NCI-H146 treated with DMSO at 0.1 percent for 48 hours (cell line): ENCODE data around the gene CMKLR1.

Experiments
- DNase-seq: peaks from one replicate; lab custom pipeline; 2025; ENCODE audit not compliant: unreplicated experiment; lab: John Stamatoyannopoulos, UW

The CMKLR1 gene, protein sequence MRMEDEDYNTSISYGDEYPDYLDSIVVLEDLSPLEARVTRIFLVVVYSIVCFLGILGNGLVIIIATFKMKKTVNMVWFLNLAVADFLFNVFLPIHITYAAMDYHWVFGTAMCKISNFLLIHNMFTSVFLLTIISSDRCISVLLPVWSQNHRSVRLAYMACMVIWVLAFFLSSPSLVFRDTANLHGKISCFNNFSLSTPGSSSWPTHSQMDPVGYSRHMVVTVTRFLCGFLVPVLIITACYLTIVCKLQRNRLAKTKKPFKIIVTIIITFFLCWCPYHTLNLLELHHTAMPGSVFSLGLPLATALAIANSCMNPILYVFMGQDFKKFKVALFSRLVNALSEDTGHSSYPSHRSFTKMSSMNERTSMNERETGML

DNA sequence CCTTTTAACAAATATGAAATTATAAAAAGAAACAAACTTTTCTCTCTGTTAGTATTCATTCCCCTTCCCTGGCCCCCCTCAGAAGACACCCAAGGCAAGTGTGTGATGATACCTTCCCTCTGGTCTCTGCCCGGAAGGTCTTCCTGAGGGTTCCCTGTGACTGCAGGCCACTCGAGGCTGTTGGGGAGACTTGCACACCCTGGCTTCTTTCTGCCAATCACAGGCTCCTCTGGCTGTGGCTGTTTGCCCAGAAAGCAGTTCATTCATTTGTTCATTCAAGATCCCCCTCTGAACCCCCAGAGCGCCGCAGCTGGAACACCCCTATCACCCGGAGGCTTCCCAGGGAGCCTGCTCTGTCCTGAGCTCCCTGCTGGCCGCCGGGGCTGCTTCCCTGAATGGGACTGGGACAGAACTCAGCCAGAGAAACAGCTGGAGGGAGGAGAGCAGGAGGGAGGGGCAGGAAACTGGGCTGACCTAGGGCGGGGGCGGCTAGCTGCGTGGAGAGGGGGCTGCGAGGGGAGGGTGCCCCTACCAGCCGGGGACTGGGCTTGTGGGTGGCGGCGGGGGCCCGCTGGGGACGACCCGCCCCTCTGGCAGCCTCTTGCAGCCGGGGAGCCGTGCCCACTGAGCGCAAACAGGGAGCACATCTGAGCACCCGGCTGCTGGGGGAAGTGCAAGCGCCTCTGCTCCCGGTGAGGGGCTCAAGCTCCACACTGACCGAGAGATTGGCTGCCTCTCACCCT, at the start of gene CMKLR1:
Gene CMKLR1, minus strand, starts transcription at position 397 of the 743 bp plus-strand sequence. CDS start 45,720 bp downstream, outside the sequence.
- no peak for DNase-seq

DNA sequence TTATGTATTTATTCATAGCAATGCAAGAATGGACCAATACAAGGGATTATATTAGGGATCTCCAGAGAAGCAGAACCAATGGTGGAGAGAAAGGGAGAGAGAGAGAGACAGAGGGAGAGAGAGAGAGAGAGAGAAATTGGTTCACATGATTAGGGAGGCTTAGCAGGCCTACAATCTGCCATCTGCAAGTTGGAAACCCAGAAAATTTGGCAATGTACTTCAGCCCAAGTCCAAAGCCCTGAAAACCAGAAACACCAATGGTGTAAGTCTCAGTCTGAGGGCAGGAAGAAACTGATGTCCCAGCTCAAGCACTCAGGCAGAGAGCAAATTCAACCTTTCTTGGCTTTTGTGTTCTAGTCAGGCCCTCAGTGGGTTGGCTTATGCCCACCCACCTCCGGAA, 48.7 kb upstream of the CMKLR1 start:
- no peak for DNase-seq

DNA sequence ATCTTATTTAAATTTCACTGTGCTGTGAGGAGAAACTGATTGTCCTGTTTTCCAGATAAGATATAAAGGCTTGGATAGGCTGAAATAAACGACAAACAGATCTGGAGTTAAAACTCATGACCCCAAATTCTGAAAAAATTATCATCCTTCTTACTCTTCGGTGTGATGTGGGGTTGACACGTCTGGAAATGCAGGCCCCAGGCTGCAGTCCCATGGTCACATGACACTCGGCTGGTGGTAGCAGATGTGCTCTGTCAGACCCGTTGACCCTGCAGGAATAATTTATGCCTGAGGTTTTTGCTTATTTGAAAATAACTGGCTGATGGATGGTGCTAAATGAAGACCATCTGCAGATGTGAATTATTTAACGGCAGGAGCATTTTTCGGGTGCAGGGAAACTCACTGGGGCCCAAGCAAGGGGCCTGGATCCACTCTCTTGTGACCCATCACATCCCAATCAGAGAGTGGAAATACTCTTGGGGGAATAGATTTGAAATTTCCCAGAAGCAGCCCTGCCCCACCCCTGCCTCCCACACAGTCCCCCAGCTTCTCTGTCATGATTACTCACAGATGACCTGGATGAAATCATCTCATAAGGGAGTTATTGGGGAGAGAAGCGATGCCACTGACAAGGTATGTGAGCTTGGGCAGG, 47.7 kb upstream of the CMKLR1 start:
- DNase-seq: no peak

DNA sequence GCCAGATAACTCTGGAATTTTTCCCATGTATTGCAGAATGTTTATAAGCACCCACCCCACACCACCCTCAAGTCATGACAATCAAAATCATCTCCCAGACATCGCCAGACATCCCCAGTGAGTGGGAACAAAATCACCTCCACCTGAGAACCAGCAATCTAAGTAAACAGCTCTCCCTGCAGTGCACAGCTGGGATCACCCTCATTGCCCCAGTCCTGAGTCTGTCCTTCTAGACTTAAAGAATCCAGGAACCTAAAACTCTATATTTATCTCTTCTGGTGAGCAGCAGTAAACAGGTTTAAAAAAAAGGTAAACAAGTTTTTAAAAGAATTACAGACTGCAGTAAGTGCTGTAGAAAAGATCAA, 43.3 kb upstream of the CMKLR1 start:
- DNase-seq: no peak

DNA sequence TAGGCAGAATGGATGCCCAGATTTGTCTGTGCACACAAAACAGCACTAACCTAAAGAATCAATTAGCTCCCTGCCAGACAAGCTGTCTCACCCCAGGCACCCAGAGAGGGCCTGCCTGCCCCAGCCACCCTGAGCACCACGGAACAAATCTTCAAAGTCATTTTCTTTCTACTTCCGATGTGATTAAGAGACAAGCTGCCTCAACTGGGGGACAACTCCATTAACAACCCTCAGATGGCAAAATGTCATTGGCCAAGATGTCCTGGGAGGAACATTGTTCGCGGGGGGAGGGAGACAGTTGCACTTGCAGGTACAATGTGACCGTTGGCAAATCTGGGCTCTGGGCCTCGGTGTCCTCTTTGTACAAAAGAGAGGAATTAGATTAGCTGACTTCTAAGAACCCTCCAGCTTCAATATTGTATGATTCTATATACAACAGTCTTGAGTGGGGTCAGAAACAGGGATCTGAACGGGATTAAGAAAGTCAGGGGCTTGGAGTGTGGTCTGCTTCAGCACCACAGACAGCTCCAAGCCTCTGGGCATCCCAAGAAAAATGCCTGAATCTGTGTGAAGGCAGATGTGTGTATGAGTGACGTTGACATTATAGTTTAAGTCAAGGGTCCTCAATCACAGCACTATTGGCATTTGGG, 42.8 kb upstream of the CMKLR1 start:
- DNase-seq: no peak

DNA sequence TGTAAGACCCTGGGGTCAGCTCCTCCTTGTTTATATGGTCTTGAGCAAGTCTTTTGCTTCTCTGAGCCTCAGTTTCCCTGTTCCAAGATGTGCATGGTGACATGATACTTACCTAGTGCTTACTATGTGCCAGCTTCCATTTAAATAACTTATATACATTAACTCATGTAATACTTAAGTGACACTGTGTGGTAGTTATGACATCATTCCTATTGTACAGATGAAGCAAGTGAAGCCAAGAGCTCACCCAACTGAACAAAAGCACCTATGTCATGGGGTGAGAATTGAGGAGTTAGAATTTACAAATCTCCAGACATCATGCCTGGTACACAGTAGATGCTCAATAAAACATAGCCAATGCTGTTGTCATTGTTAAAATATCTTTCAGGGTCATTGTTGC, 41.3 kb upstream of the CMKLR1 start:
- DNase-seq: no peak

DNA sequence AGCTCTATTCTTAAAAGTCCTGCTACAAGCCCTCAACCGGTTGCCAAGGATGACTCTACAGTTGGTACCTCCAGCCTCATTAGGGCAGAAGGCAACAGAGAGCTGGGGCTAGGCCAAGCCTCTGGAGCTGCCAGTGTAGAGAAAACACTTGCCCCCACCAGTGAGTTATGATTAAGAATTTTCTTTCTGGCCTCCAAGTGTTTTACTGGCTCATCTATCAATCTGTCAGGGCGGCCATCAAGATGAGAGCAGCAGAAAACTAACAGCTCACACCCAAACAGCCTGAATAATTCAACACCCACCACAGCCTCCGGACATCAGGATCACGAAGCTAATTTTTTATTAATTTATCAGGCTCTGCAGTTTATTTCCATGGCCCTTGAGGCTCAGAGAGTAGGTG, 40.7 kb upstream of the CMKLR1 start:
- DNase-seq: no peak

DNA sequence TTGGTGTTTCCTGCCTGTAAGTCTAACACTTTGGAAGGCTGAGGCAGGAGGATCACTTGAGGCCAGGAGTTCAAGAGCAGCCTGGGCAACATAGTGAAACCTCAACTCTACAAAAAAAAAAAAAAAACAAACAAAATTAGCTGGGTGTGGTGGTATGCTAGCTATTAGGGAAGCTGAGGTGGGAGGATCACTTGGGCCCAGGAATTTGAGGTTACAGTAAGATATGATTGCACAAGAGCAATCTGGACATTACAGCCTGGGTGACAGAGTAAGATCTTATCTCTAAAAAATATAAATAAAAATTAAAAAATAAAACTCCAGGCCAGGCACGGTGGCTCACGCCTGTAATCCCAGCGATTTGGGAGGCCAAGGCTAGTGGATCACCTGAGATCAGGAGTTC, 39.8 kb upstream of the CMKLR1 start:
- no peak for DNase-seq

DNA sequence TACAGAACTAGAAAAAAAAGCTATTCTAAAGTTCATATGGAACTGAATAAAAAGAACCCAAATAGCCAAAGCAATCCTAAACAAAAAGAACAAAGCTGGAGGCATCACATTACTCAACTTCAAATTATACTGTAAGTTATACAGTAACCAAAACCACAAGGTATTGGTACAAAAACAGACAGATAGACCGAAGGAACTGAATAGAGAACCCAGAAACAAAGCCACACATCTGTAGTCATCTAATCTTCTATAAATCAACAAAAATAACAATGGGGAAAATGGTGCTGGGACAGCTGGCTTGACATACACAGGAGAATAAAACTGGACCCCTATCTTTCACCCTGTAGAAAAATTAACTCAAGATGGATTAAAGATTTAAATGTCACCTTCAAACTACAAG, 38.1 kb upstream of the CMKLR1 start:
- no peak for DNase-seq

DNA sequence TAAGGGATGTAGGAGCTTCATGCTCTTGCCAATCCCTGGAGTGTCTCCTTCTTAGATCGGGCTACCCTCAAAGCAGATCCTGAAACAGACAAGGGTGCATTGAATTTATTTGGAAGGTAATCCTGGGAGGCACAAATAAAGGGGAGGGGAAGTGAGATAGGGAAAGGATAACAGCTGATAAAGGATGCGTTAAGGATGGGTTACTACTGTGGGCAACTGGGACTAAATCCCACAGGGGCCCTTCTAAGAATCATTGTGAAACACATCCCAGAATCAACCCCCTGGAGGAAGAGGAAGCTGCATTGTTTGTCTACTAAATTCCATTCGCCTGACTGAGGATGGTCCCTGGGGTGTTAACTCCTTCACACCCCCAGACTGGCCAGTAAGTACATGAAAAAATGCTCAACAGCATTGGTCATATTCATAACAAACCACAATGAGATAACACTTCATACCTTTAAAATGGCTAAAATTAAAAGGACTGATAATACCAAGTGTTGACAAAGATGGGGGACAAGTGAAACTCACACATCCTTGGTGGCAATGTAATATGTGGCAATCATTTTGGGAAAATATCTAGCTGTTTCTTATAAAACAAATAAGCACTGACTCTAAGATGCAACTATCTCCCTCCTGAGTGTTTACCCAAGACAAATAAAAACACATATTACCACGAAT, 37.0 kb upstream of the CMKLR1 start:
- no peak for DNase-seq

DNA sequence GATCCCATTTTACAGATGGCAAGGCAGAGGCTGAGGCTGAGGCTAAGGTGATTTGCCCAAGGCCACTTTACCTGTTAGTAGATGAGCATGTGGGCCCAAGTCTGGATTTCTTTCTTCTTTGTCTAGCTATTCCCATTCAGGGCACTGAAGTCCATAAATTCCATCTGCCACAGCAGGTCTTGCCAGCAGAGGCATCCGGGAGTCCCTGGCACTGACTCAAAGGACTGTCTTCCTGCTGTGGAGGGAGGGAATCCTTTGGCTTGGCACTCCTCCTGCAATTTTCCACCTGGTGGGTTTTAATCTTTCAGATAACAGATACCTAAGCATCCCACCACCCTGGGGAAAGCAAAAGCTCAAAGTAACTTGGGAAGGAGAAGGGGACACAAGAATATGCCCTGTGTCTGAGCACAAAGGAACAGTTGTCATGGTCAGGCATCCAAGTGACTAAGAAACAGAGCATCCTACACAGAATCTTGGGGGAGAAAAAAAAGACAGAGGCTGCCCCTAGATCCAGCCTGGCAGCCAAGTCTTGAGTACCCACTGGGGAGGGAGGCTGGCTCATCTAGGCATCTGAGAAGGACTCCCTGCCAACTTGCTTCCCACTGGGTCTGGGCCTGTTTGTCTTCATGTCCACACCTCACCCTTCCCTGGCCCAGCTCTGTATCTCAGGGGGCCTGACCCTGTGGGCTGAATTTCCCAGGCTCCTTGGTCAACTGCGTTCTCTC, 35.6 kb upstream of the CMKLR1 start:
- DNase-seq: no peak

DNA sequence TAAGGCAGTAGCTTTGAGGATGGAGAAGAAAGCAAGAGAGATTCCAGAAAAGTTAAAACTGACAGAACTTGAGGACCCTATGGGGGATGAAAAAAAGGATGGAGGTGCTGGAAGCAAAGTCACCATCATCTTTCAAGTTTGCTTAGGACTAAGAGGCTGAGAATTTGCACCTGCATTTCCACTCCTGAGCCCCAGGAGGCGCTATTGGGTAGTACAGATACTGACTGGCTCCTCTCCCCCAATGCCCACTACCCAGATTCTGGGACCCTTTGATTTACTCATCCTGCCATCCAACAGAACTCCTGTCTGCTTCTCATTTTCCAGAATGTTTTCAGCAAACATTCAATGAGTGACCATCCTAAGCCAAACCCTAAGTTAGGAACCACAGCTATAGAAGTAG, 34.0 kb upstream of the CMKLR1 start:
- no peak for DNase-seq

DNA sequence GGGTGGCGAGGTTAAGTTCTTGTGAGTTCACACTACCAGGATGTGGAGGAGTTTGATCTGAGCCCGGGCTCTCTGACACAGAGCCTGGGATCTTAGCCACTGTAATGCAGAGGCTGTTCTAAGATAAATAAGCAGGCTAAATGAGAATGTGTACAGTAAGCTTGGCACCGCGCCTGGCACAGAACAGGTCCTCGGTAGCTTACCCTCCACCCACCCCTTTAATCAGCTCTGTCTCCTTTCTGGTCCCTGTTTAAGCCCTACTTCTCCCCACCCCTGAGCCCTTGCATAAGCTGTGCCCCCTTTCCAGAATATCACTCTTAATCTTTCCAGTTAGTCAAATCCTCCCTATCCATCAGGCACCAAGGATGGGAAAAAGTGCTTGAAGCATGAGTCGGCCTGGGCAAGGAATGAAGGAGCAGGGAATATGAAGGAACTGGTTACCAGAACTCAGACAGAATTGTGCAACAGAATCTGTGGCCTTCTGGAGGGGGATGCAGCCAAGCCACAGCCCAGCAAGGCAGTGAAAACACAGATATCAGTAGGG, 32.8 kb upstream of the CMKLR1 start:
- no peak for DNase-seq

DNA sequence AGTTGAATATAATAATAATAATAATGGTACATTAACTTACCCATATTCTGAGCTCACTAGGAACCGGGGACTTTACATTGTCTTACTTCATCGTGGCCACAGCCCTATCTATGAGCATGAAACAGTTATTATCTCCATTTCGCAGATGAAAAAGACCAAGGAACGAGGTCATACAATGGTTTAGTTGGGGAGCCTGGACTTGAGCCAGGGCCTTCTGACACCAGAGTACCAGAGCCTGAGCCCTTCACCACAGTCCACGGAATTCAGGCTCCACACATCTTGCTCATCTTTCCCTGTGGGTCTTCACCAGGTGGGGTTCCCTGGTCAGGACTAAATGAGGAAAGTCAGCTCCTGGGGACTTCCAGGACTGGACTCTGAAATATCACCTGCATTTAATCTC, 31.3 kb upstream of the CMKLR1 start:
- DNase-seq: no peak

DNA sequence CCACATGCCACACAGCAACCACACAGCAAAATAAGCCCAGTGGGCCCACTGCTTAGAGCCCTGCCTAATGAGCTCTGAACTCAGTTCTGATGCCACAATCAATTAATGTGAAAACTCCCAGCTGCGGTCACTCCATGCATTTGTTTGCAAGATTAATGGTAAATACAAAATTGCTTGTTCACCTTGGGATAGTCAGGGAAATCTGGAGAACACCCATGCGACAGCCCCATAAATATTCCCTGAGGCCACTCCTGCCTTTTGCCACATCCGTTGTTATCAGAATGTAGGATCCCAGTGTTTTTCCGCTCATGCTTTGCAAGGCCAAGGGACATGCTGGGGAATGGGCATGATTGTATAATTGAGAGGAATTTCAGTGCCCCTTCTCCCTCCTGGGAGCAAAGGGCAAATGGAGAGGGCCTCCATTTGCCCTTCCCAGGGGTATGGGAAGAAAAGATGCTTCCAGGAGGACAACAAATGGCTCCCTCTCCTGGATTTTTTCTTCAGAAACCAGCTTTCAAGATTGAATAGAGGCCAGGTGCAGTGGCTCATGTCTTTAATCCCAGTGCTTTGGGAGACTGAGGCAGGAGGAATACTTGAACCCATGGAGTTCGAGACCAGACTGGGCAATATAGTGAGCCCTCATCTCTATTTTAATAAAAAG, 30.8 kb upstream of the CMKLR1 start:
- DNase-seq: no peak

DNA sequence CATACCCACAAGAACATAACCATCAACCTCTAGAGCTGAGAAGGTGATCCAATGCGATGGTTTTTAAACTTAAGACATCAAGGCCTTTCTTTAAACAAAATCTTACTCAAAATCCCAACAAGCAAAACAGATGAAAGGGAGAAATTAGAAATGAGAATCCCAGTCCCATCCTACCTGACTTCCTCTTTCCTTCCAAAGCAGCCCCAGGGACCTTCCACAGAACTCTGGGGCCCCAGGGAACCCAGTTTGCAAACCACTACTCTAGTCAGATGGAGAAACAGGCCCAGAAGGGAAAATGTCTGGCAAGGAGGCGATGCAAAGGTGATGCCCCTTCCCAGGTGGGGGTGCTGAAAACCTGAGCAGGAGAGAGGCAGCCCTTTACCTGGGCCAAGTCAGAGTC, 29.0 kb upstream of the CMKLR1 start:
- no peak for DNase-seq

DNA sequence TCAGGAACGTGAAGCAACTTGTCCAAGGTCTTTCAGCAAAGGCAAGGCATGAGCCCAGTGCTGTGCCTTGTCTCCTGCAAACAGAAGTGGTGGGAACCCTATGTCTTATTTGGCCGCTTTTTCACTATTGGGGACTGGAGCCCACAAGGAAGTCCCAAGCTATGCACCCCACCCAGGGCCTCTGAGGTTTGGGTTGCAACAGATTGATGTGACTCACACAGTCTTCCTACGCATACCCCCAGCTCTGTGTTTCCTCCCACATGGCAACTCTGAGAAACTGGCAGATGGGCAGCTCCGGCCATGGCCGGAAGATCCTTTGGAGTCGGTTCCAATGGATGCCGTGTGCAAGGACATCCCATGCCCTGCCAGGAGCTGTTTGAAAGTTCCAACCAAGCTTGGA, 28.3 kb upstream of the CMKLR1 start:
- DNase-seq: no peak

DNA sequence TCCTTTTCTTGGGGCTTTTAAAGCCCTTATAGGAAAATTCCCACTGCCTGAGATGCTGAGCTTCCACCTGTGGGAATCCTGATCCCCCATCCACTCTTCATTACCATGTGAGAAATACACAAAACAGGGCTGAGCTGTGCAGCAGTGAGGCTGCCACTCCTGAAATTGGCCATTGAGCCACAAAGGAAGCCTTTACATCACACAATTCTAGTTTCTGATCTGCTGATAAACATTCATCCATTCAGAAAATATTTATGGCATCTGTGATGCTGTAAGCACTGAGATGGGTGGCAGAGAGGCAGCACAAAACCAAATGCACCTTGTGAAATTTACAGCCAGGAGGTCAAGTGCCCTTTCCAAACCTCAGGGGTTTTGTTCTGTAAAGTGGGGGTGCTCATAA, 26.2 kb upstream of the CMKLR1 start:
- no peak for DNase-seq

DNA sequence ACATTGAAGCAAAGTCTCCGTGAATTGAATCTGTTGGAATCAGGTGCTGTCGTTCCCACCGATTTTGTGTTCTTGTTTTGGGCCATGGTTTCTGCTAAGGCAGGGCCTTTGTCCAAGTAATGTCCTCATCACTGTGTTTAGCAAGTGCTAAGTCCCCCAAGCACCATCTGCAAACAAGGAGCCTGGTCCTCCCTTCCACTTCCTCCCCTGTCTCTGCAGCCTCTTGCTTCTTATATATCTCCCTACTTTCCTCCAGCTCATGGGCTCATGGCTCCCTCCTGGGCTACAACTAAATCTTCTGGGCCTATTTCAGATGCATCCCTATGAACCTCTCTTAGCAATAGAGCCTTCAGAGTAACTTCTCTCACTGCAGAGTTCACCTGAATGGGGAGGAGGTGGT, 25.8 kb upstream of the CMKLR1 start:
- DNase-seq: no peak

DNA sequence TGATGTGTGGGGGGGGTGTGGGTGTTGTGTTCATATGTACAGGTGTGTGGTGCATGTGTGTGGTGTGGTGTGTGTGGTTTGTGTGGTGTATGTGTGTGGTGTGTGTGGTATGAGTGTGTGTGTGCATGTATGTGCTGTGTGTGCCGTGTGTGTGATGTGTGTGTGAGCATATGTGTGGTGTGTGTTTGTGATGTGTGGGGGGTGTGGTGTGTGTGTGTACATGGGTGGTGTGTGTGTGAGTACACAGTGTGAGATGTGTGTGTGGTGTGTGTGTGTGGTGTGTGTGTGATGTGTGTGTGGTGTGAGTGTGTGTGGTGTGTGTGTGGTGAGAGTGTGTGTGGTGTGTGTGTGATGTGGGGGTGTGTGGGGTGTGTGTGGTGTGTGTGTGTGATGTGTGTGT, 24.5 kb upstream of the CMKLR1 start:
- no peak for DNase-seq
